Measurements from ENCODE around the gene ATP5F1D.

ATP5F1D gene

GRCh38 chr19:1271528-1272422 lies 30.2 kb downstream of the ATP5F1D start:
- H3K27me3 Mint-ChIP-seq, result no peaks in the 10 kb centered on the region
- peak overlapping the region; percentile 96 for H3K27ac Mint-ChIP-seq
- DNase-seq (no peak), ATAC-seq (no peak)
- peaks cover 69% of the 10 kb centered on the region for H3K4me1 Mint-ChIP-seq
- peak overlapping the region; percentile 95 for H3K4me3 Mint-ChIP-seq
- H3K36me3 Mint-ChIP-seq (ENCODE audit: low read depth), result peaks cover 48% of the 10 kb centered on the region
- H3K9me3 Mint-ChIP-seq, result no peaks in the 10 kb centered on the region

- DNase-seq (no peak), ATAC-seq (no peak)
- Mint-ChIP-seq H3K36me3 (ENCODE audit: low read depth) (peaks cover 50% of the 10 kb centered on the region), H3K27ac (peak overlapping the region; percentile 74), H3K4me3 (peak overlapping the region; percentile 36), H3K4me1 (peaks cover 67% of the 10 kb centered on the region), H3K9me3 (no peaks in the 10 kb centered on the region), H3K27me3 (no peaks in the 10 kb centered on the region)
Measured at GRCh38 chr19:1272423-1273262, 31.1 kb downstream of the ATP5F1D start.

- Mint-ChIP-seq H3K27me3 (no peaks in the 10 kb centered on the region), H3K36me3 (ENCODE audit: low read depth) (peaks cover 50% of the 10 kb centered on the region), H3K27ac (peak overlapping the region; percentile 82), H3K4me1 (peaks cover 65% of the 10 kb centered on the region), H3K4me3 (peak overlapping the region; percentile 71), H3K9me3 (no peaks in the 10 kb centered on the region)
- ATAC-seq (no peak), DNase-seq (no peak)
Measured at GRCh38 chr19:1273263-1274041, 31.9 kb downstream of the ATP5F1D start.

DNA sequence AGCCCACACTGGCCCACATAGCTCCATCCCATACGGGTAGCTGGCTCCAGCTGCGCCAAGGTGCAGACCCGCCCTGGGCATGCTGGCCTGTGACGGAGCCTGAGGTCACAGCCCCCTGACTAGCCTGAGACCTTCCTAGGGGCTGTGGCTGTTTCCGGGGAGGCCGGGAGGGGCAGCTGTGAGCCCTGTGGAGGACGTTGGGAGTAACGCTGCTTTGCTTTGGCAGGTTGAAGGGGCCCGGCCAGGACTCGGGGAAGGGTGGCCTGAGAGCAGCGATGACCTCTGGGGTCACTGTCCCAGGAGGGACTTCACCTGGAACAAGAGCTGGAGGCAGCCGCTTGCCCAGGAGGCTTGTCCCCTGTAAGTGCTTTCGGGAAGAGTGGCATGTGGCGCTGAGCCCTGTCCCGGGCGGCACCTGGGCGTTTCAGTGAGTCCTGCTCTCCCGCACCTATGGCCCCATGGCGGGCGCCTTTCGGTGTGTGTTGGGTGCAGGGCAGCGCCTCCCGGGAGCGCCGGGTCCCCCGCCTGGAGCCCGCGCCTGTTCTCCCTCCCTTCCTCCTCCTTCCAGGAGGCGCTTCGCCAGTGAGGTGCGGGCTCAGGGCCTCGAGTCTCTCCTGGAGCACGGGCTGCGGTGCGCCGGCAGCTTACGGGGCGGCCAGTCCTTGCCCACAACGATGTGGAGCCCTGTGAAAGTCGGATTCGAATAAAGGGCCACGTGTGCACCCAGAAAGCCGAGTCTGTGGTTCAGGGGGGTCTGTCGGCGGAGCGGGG lies 32.7 kb downstream of the ATP5F1D start:
- Mint-ChIP-seq H3K27ac (peak overlapping the region; percentile 82), H3K36me3 (ENCODE audit: low read depth) (peaks cover 50% of the 10 kb centered on the region), H3K27me3 (no peaks in the 10 kb centered on the region), H3K9me3 (no peaks in the 10 kb centered on the region), H3K4me3 (peak overlapping the region; percentile 73), H3K4me1 (peaks cover 59% of the 10 kb centered on the region)
- no peak for ATAC-seq
- DNase-seq, result no peak

- Mint-ChIP-seq H3K27me3 (no peaks in the 10 kb centered on the region), H3K27ac (peak overlapping the region; percentile 79), H3K36me3 (ENCODE audit: low read depth) (peaks cover 52% of the 10 kb centered on the region), H3K4me1 (peaks cover 60% of the 10 kb centered on the region), H3K4me3 (peak overlapping the region; percentile 73), H3K9me3 (no peaks in the 10 kb centered on the region)
- no peak for ATAC-seq
- no peak for DNase-seq
Measured at GRCh38 chr19:1274852-1275259, 33.3 kb downstream of the ATP5F1D start.

GRCh38 chr19:1275260-1275975 lies 33.9 kb downstream of the ATP5F1D start, which contains the start of gene FAM174C:
FAM174C (plus strand) TSS chr19:1275530; CDS start chr19:1275550, 20 bp downstream.
- peak; percentile 87 for ATAC-seq

DNA sequence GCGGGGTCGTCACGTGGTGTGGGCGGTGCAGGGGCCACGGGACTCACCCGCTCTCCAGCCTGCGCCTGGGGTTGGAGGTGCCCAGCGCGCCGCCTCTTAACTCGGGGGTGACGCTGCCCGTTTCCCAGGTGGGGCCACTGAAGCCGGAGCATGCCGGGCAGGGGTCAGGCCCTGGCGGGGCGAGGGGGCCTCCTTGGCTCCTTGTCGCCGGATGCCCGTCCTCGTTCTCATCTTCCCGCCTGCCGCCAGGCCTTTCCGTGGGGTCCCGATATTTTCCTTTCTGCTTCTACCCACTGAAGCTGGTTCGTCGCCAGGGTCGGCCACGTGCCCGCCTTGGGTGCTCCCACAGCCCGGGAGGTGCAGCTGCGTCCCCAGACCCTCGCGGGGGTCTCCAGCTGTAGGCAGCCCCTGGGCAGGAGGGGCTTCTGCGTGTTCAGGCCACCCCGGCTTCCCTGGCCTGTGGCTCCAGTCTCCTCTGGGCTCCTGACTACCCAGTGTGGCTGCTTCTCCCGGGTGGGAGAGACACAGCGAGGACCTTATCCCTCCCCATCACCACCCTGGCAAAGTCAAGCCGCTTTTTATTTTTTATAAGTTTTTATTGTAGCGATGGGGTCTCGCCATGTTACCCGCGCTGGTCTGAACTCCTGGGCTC lies 34.6 kb downstream of the ATP5F1D start:
- DNase-seq (no peak), ATAC-seq (no peak)
- Mint-ChIP-seq H3K27me3 (no peaks in the 10 kb centered on the region), H3K4me3 (peak overlapping the region; percentile 89), H3K27ac (peak overlapping the region; percentile 95), H3K9me3 (no peaks in the 10 kb centered on the region), H3K4me1 (peaks cover 49% of the 10 kb centered on the region), H3K36me3 (ENCODE audit: low read depth) (peaks cover 41% of the 10 kb centered on the region)

More at GRCh38 chr19:1275260-1275975, 33.9 kb downstream of the ATP5F1D start, which contains the start of gene FAM174C:
- Mint-ChIP-seq H3K27me3 (no peaks in the 10 kb centered on the region), H3K27ac (peak within 1 kb of the TSS; percentile 95), H3K4me1 (peaks cover 55% of the 10 kb centered on the region), H3K36me3 (ENCODE audit: low read depth) (peaks cover 47% of the 10 kb centered on the region), H3K4me3 (peak within 1 kb of the TSS; percentile 89), H3K9me3 (no peaks in the 10 kb centered on the region)
- DNase-seq, result peak; percentile 96

- H3K27me3 Mint-ChIP-seq, result no peaks in the 10 kb centered on the region
- peak overlapping the region; percentile 89 for H3K4me3 Mint-ChIP-seq
- ATAC-seq, result no peak
- no peak for DNase-seq
- H3K4me1 Mint-ChIP-seq, result peaks cover 44% of the 10 kb centered on the region
- no peaks in the 10 kb centered on the region for H3K9me3 Mint-ChIP-seq
- peak overlapping the region; percentile 95 for H3K27ac Mint-ChIP-seq
- peaks cover 36% of the 10 kb centered on the region for H3K36me3 Mint-ChIP-seq (ENCODE audit: low read depth)
Measured at GRCh38 chr19:1276628-1277022, 35.1 kb downstream of the ATP5F1D start.

- ATAC-seq (no peak), DNase-seq (no peak)
- Mint-ChIP-seq H3K36me3 (ENCODE audit: low read depth) (peaks cover 32% of the 10 kb centered on the region), H3K4me1 (peaks cover 40% of the 10 kb centered on the region), H3K9me3 (no peaks in the 10 kb centered on the region), H3K27ac (peak overlapping the region; percentile 95), H3K27me3 (no peaks in the 10 kb centered on the region), H3K4me3 (peak overlapping the region; percentile 89)
Measured at GRCh38 chr19:1277061-1277460, 35.5 kb downstream of the ATP5F1D start.

DNA sequence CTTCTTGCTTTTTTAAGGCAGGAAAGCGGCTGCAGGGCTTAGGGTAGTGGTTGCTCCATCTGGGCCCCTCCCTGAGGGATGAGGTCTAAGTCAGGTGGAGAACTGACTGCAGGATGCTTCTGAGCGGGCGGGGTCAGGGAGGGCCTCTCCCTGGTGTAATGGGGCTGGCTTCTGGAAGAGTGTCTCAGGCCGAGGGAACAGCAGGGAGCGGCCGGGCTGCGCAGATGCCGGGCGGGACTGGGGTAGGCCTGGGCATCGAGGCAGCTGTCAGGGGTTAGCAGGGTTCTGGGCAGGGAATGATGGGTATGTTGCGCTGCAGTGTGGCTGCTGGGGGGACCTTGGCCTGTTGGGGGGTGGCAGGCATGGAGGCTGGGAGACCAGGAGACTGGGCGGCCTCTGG lies 36.5 kb downstream of the ATP5F1D start:
- H3K9me3 Mint-ChIP-seq, result no peaks in the 10 kb centered on the region
- no peak for ATAC-seq
- H3K4me1 Mint-ChIP-seq, result peaks cover 30% of the 10 kb centered on the region
- H3K27ac Mint-ChIP-seq, result no peak overlapping the region
- peaks cover 23% of the 10 kb centered on the region for H3K36me3 Mint-ChIP-seq (ENCODE audit: low read depth)
- no peak for DNase-seq
- H3K4me3 Mint-ChIP-seq, result no peak overlapping the region
- H3K27me3 Mint-ChIP-seq, result no peaks in the 10 kb centered on the region

GRCh38 chr19:1278713-1279660 lies 37.4 kb downstream of the ATP5F1D start:
- peaks cover 16% of the 10 kb centered on the region for H3K36me3 Mint-ChIP-seq (ENCODE audit: low read depth)
- H3K4me1 Mint-ChIP-seq, result peaks cover 23% of the 10 kb centered on the region
- DNase-seq, result no peak
- H3K4me3 Mint-ChIP-seq, result no peak overlapping the region
- no peak for ATAC-seq
- H3K27ac Mint-ChIP-seq, result no peak overlapping the region
- no peaks in the 10 kb centered on the region for H3K9me3 Mint-ChIP-seq
- peaks cover under 1% of the 10 kb centered on the region for H3K27me3 Mint-ChIP-seq
